GM12878 (cell line): ENCODE data around the gene ADAMTS18. TPM values are rescaled to one million over a fixed set of nuclear protein-coding genes. Genes with fewer than 3 reads are reported as not detected.

ENCODE experiments used
- ATAC-seq: fragments of 200-7000 bp; cut with Tn5 transposase; 3 replicates; pipeline ENCODE4 v1.9.1; 2020; ENCODE audit warnings: mild to moderate bottlenecking, moderate library complexity
- BruUV-seq: library from RNA; stranded (reverse); fragments of 400-500 nt; replicated peaks from 2 replicates; lab custom pipeline; 2021; lab: Mats Ljungman, UMichigan
- CTCF ChIA-PET: fragments of 300-600 bp; sonication (Branson Sonifier 250); formaldehyde crosslinking; extraction: SDS; loops from one replicate; lab custom pipeline; 2021; ENCODE audit warnings: inconsistent platforms; lab: Yijun Ruan, JAX
- POLR2A ChIA-PET: fragments of 350-600 bp; formaldehyde crosslinking; extraction: SDS; loops from one replicate; lab custom pipeline; 2021; ENCODE audit warnings: inconsistent platforms; lab: Charles Lee
- RAD21 ChIA-PET: fragments of 300-600 bp; sonication (Branson Sonifier 250); formaldehyde crosslinking; loops from one replicate; lab custom pipeline; 2023; ENCODE audit warnings: antibody characterized with exemption; ENCODE audit not compliant: unreplicated experiment; lab: Charles Lee
- SMC1A ChIA-PET: fragments of 300-600 bp; sonication (Branson Sonifier 250); formaldehyde crosslinking; loops from one replicate; lab custom pipeline; 2023; ENCODE audit not compliant: unreplicated experiment, uncharacterized antibody; lab: Charles Lee
- DNase-seq: peaks from one replicate; pipeline ENCODE4 v3.0.0-alpha.2; 2011; ENCODE audit warnings: low read depth, low spot score
- FAIRE-seq: peaks from 3 replicates; lab custom pipeline; 2011; peaks lifted over from hg19 to GRCh38; lab: Jason Lieb, UNC
- H2AFZ ChIP-seq: 2 replicates; pipeline ENCODE4 v1.6.0; 2011; ENCODE audit warnings: low read depth, low read length, control low read depth; ENCODE audit not compliant: control insufficient read depth
- H3K27ac ChIP-seq: 2 replicates; pipeline ENCODE4 v1.5.1; 2011; ENCODE audit warnings: control low read depth; ENCODE audit not compliant: control insufficient read depth, insufficient read depth
- H3K27me3 ChIP-seq, 2 experiments: replicated peaks in 1 of 2; 2 replicates each; pipeline versions ENCODE4 v1.6.0 to v1.6.1; 2011; ENCODE audit warnings: low read length in 1 of 2; ENCODE audit not compliant: control insufficient read depth in 2 of 2, insufficient read depth in 2 of 2
- H3K36me3 ChIP-seq, 2 experiments: 2 replicates each; pipeline ENCODE4 v1.5.1; 2011; ENCODE audit warnings: low read length in 1 of 2; ENCODE audit not compliant: control insufficient read depth in 2 of 2, insufficient read depth in 2 of 2
- H3K4me1 ChIP-seq: 2 replicates; pipeline ENCODE4 v1.6.1; 2011; ENCODE audit warnings: mild to moderate bottlenecking, low read length, moderate library complexity, mixed read lengths; ENCODE audit not compliant: control insufficient read depth, insufficient read depth
- H3K4me2 ChIP-seq: 2 replicates; pipeline ENCODE4 v1.6.0; 2011; ENCODE audit warnings: control low read depth; ENCODE audit not compliant: control insufficient read depth, insufficient read depth
- H3K4me3 ChIP-seq: fragments of 200-600 bp; sonication (generic); 2 replicates; pipeline ENCODE4 v1.5.1; 2016
- H3K79me2 ChIP-seq: 2 replicates; pipeline ENCODE4 v1.6.0; 2011; ENCODE audit warnings: low read length; ENCODE audit not compliant: control insufficient read depth, insufficient read depth
- H3K9ac ChIP-seq: 2 replicates; pipeline ENCODE4 v1.8.0; 2011; ENCODE audit warnings: low read length, control low read depth, mixed read lengths; ENCODE audit not compliant: control insufficient read depth, insufficient read depth
- H3K9me3 ChIP-seq: replicated peaks from 3 replicates; pipeline ENCODE4 v1.5.1; 2011; ENCODE audit warnings: mild to moderate bottlenecking, low read length; ENCODE audit not compliant: control insufficient read depth, insufficient read depth
- H4K20me1 ChIP-seq: 2 replicates; pipeline ENCODE4 v1.6.0; 2011; ENCODE audit not compliant: control insufficient read depth, insufficient read depth
- MYC ChIP-seq: IDR thresholded peaks from 2 replicates; pipeline ENCODE4 v1.6.1; 2011; ENCODE audit warnings: mild to moderate bottlenecking, low read length, moderate library complexity, inconsistent platforms; ENCODE audit not compliant: insufficient read depth, insufficient replicate concordance, insufficient read length, severe bottlenecking
- NFIC ChIP-seq: IDR thresholded peaks from 2 replicates; pipeline ENCODE4 v1.6.1; 2012; ENCODE audit warnings: low read depth, mild to moderate bottlenecking, inconsistent platforms, low read length, moderate library complexity
- NFXL1 ChIP-seq: fragments of 450-650 bp; IDR thresholded peaks from 2 replicates; pipeline ENCODE4 v1.6.1; 2017; ENCODE audit warnings: antibody characterized with exemption, mild to moderate bottlenecking, borderline replicate concordance
- NR2C2 ChIP-seq: IDR thresholded peaks from 2 replicates; pipeline ENCODE4 v1.6.1; 2011; ENCODE audit warnings: borderline replicate concordance, low read depth; ENCODE audit not compliant: control insufficient read depth, insufficient read length
- POLR2AphosphoS2 ChIP-seq: IDR thresholded peaks from 2 replicates; pipeline ENCODE4 v1.6.1; 2011; ENCODE audit warnings: low read depth, mild to moderate bottlenecking, low read length, improper control_type of control experiment, moderate library complexity
- SREBF2 ChIP-seq: IDR thresholded peaks from 2 replicates; pipeline ENCODE4 v1.6.1; 2012; ENCODE audit warnings: mild to moderate bottlenecking, low read length
- SRF ChIP-seq, 2 experiments: IDR thresholded peaks; 2 replicates each; pipeline ENCODE4 v1.6.1; 2011; ENCODE audit warnings: low read depth in 2 of 2, low read length in 2 of 2, mild to moderate bottlenecking in 1 of 2, moderate library complexity in 1 of 2
- WRNIP1 ChIP-seq: IDR thresholded peaks from 2 replicates; pipeline ENCODE4 v1.6.1; 2011; ENCODE audit warnings: low read depth, low read length, improper control_type of control experiment, borderline replicate concordance
- ZSCAN29 ChIP-seq: fragments of 450-650 bp; IDR thresholded peaks from 2 replicates; pipeline ENCODE4 v1.6.1; 2017; ENCODE audit warnings: mild to moderate bottlenecking, moderate library complexity
- WGBS: methylation state at CpG from one replicate; pipeline ENCODE4 v1.1.6; 2016; ENCODE audit warnings: low lambda C conversion rate; ENCODE audit not compliant: insufficient replicate concordance, insufficient coverage; ENCODE audit errors: missing lambda C conversion rate; 5-methylcytosine and 5-hydroxymethylcytosine counted together
- in situ Hi-C: fragments of 300-500 bp; cut with MboI; formaldehyde crosslinking; loops from 9 replicates; pipeline ENCODE4 v1.14.3; 2018; ENCODE audit warnings: mixed read lengths
- intact Hi-C: fragments of 100-400 bp; cut with micrococcal nuclease; formaldehyde crosslinking; loops from one replicate; pipeline ENCODE4 v1.14.2; 2022; ENCODE audit not compliant: unreplicated experiment
- polyA plus RNA-seq, 11 experiments: library from polyadenylated mRNA; depleted of rRNA in 4 of 11; unstranded in 6 of 11; stranded (reverse) in 5 of 11; fragments of >200 nt; fragmentation: Nextera tagmentation in 4 of 11; fragmentation: Illumina TruSeq in 1 of 11; extraction: Ambion mirVana in 4 of 11; extraction: Trizol in 1 of 11; gene quantifications; 1 replicate in 1 of 11; 2 replicates in 10 of 11; pipeline versions ENCODE4 v1.2.1 to v1.2.3, GENCODE V29; 2011 to 2016; ENCODE audit warnings: inconsistent platforms in 2 of 11, missing spikeins in 2 of 11, low read depth in 1 of 11
- total RNA-seq, 4 experiments: library from RNA; depleted of rRNA in 3 of 4; stranded (reverse); fragments of >200 nt in 3 of 4; fragmentation: Illumina TruSeq in 1 of 4; extraction: Trizol in 1 of 4; gene quantifications; 2 replicates each; pipeline versions ENCODE4 v1.2.1 to v1.2.3, GENCODE V29; 2013 to 2021
- TF ChIP-seq, protein P1 (sequence below): fragments of 450-650 bp; IDR thresholded peaks from 2 replicates; pipeline ENCODE4 v1.6.1; 2018; ENCODE audit warnings: borderline replicate concordance, mild to moderate bottlenecking; ENCODE audit not compliant: partially characterized antibody

Gene ADAMTS18
- total and polyA plus RNA-seq, 10 of the 15 experiments (the other 5 are each of a cell fraction or from before 2014, with no cell fraction given): not detected

DNA sequence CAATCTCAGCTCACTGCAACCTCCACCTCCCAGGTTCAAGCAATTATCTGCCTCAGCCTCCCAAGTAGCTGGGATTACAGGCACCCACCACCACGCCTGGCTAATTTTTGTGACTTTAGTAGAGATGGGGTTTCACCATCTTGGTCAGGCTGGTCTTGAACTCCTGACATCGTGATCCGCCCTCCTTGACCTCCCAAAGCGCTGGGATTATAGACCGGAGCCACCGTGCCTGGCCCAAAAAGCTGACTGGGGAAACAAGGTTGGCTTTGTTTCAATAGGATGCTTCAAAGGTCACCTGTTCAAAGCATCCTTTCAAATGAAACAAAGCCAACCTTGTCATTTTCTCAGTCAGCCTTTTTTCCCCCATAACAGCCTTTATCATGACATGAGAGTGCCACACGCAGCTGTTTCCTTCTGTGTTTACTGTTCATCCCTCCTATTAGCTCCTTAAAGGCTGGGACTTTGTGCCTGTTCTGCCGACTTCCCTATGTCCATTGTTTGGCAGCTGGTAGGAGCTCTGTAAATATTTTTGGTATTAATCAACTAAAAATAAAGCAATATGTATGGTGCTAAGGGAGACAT lies 51.1 kb downstream of the ADAMTS18 start:
- TF ChIP-seq MYC (no peak), POLR2AphosphoS2 (no peak), SREBF2 (no peak), ZSCAN29 (no peak), NFXL1 (no peak), NR2C2 (no peak), WRNIP1 (no peak), NFIC (no peak), SRF (IDR thresholded peaks at IDR 0.05; ENCODE audit: low read depth in 2 of 2, low read length in 2 of 2) (no peak)
- TF ChIP-seq, protein P1, sequence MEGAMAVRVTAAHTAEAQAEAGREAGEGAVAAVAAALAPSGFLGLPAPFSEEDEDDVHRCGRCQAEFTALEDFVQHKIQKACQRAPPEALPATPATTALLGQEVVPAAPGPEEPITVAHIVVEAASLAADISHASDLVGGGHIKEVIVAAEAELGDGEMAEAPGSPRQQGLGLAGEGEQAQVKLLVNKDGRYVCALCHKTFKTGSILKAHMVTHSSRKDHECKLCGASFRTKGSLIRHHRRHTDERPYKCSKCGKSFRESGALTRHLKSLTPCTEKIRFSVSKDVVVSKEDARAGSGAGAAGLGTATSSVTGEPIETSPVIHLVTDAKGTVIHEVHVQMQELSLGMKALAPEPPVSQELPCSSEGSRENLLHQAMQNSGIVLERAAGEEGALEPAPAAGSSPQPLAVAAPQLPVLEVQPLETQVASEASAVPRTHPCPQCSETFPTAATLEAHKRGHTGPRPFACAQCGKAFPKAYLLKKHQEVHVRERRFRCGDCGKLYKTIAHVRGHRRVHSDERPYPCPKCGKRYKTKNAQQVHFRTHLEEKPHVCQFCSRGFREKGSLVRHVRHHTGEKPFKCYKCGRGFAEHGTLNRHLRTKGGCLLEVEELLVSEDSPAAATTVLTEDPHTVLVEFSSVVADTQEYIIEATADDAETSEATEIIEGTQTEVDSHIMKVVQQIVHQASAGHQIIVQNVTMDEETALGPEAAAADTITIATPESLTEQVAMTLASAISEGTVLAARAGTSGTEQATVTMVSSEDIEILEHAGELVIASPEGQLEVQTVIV: no peak
- no peak overlapping the region for H2AFZ ChIP-seq
- H3K4me2 ChIP-seq: no peak overlapping the region
- ChIA-PET SMC1A (interaction anchor here (1.2 kb wide), 1 partner anchor 29 kb away, joined by 4 read pairs; no protein-coding TSS in a partner anchor), CTCF (interaction anchor here (0.8 to 1.2 kb wide), 2 partner anchors 8 to 147 kb away, joined by 3 read pairs; no protein-coding TSS in a partner anchor), POLR2A (no interaction called here), RAD21 (no interaction called here)
- H3K27ac ChIP-seq: no peak overlapping the region
- no peaks in the 10 kb centered on the region for H4K20me1 ChIP-seq
- WGBS: 42% methylated on average over 8 of the region's 8 CpGs
- peaks cover 0 to 1% of the 10 kb centered on the region in 2 experiments; a peak in 2 of 4 replicates for H3K27me3 ChIP-seq
- no peak overlapping the region for H3K4me3 ChIP-seq
- H3K9me3 ChIP-seq: no peaks in the 10 kb centered on the region
- no peaks in the 10 kb centered on the region for H3K79me2 ChIP-seq
- in situ Hi-C loops: no loop called here
- intact Hi-C loops: no loop called here
- no TSS peak for BruUV-seq
- H3K4me1 ChIP-seq: no peaks in the 10 kb centered on the region
- ATAC-seq: no peak
- no peak for DNase-seq
- no peak for FAIRE-seq
- no peaks in the 10 kb centered on the region for H3K36me3 ChIP-seq
- H3K9ac ChIP-seq: no peak overlapping the region
